GM12892 (cell line): ENCODE data around the gene CRB2.

Experiments
- POLR2A ChIP-seq: IDR thresholded peaks from 2 replicates; pipeline ENCODE4 v1.6.1; 2011; ENCODE audit warnings: low read depth, low read length, control low read depth
- TAF1 ChIP-seq: IDR thresholded peaks from 2 replicates; pipeline ENCODE4 v1.6.1; 2011; ENCODE audit warnings: low read depth, mild to moderate bottlenecking, control low read depth, low read length, borderline replicate concordance

- TF ChIP-seq TAF1 (no peak), POLR2A (no peak)
Observed at GRCh38 chr9:123382653-123383511, 26.9 kb downstream of the CRB2 start.
